Measurements from ENCODE around the gene ROS1. TPM values are rescaled to one million over a fixed set of nuclear protein-coding genes. Genes with fewer than 3 reads are reported as not detected.

The ROS1 gene
- total and polyA plus RNA-seq, 10 of the 15 experiments (the other 5 are each of a cell fraction or from before 2014, with no cell fraction given), result under 0.01 to 0.07 (median 0.03) TPM; not detected in 5

GRCh38 chr6:117288083-117288715 is 137.5 kb downstream of the ROS1 start:
- H2AFZ ChIP-seq (ENCODE audit: control insufficient read depth, low read depth, low read length), result no peak overlapping the region
- in situ Hi-C loops (cut with MboI), result no loop called here
- H4K20me1 ChIP-seq (ENCODE audit: control insufficient read depth, insufficient read depth), result no peaks in the 10 kb centered on the region
- 46% methylated on average over 3 of the region's 3 CpGs for WGBS (ENCODE audit: insufficient coverage, insufficient replicate concordance, low lambda C conversion rate, missing lambda C conversion rate)
- H3K27ac ChIP-seq (ENCODE audit: control insufficient read depth, insufficient read depth), result no peak overlapping the region
- FAIRE-seq, result no peak
- H3K4me3 ChIP-seq, result no peak overlapping the region
- H3K36me3 ChIP-seq (ENCODE audit: control insufficient read depth in 2 of 2, insufficient read depth in 2 of 2, low read length in 1 of 2), result no peaks in the 10 kb centered on the region
- no peaks in the 10 kb centered on the region for H3K27me3 ChIP-seq (replicated peaks in 1 of 2; ENCODE audit: control insufficient read depth in 2 of 2, insufficient read depth in 2 of 2, low read length in 1 of 2)
- SMC1A ChIA-PET (ENCODE audit: uncharacterized antibody, unreplicated experiment), result interaction anchor here (0.6 kb wide), 1 partner anchor 545 kb away, joined by 3 read pairs; no protein-coding TSS in a partner anchor
- RAD21 ChIA-PET (ENCODE audit: unreplicated experiment), result no interaction called here
- POLR2A ChIA-PET, result no interaction called here
- no peak for DNase-seq (ENCODE audit: low read depth, low spot score)
- TF ChIP-seq EGR1 (IDR thresholded peaks at IDR 0.05; ENCODE audit: borderline replicate concordance in 1 of 2, low read depth in 2 of 2, low read length in 2 of 2) (no peak), TBL1XR1 (IDR thresholded peaks at IDR 0.05; ENCODE audit: low read depth, low read length) (no peak), HDGF (IDR thresholded peaks at IDR 0.05) (no peak), CBFB (IDR thresholded peaks at IDR 0.05; ENCODE audit: low read depth) (no peak), TCF7 (IDR thresholded peaks at IDR 0.05; ENCODE audit: borderline replicate concordance) (no peak), MYB (IDR thresholded peaks at IDR 0.05; ENCODE audit: borderline replicate concordance, low read depth, low read length) (no peak), CEBPB (IDR thresholded peaks at IDR 0.05; ENCODE audit: borderline replicate concordance in 1 of 2, low read depth in 2 of 2, low read length in 2 of 2) (no peak), CHD1 (IDR thresholded peaks at IDR 0.05; ENCODE audit: low read depth, low read length) (no peak), SIX5 (IDR thresholded peaks at IDR 0.05; ENCODE audit: low read depth, low read length, severe bottlenecking) (no peak), ZZZ3 (IDR thresholded peaks at IDR 0.05; ENCODE audit: control insufficient read depth, insufficient read length, low read depth) (no peak), SMARCA5 (IDR thresholded peaks at IDR 0.05) (no peak)
- H3K9me3 ChIP-seq (replicated peaks; ENCODE audit: control insufficient read depth, insufficient read depth, low read length), result no peaks in the 10 kb centered on the region
- no peaks in the 10 kb centered on the region for H3K4me1 ChIP-seq (ENCODE audit: control insufficient read depth, insufficient read depth, low read length)
- no peak for ATAC-seq
- no TSS peak for BruUV-seq (replicated peaks)
- H3K79me2 ChIP-seq (ENCODE audit: control insufficient read depth, insufficient read depth, low read length), result no peaks in the 10 kb centered on the region
- H3K4me2 ChIP-seq (ENCODE audit: control insufficient read depth, insufficient read depth), result no peak overlapping the region
- no peak overlapping the region for H3K9ac ChIP-seq (ENCODE audit: control insufficient read depth, insufficient read depth, low read length)
- intact Hi-C loops (cut with micrococcal nuclease; ENCODE audit: unreplicated experiment), result no loop called here
- CTCF ChIA-PET, result interaction anchor here (0.6 kb wide), 1 partner anchor 25 kb away, joined by 4 read pairs; no protein-coding TSS in a partner anchor

Measured in GM12878 (cell line).